NCI-H446 (cell line): Measurements from ENCODE around the gene CPNE5.

ENCODE experiments used
- DNase-seq, 2 experiments: peaks; one replicate each; lab custom pipeline; 2025; lab: John Stamatoyannopoulos, UW

Gene CPNE5

GRCh38 chr6:36857325-36857724 lies 18.1 kb upstream of the CPNE5 start:
- DNase-seq, result no peak

DNA sequence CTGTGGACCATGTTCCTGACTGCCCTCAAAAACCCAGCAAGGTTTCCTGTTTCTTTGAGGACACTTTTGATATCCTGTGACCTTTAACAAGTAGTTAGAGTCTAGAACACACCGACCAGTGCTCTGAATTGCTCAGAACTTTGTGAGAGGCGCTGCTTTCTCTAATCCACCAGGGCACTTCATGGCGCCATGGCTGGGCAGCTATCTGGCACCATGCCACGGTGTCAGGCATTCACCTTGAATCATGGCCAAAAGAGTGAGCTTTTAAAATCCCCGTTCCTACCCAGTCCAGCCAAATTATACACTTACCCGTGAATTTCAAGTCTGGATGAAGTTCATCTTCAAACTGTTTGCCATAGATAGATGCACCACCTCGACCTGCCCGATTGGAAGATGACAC lies 17.0 kb upstream of the CPNE5 start:
- no peak for DNase-seq

- DNase-seq, result no peak
Observed at GRCh38 chr6:36855750-36856149, 16.5 kb upstream of the CPNE5 start.

DNA sequence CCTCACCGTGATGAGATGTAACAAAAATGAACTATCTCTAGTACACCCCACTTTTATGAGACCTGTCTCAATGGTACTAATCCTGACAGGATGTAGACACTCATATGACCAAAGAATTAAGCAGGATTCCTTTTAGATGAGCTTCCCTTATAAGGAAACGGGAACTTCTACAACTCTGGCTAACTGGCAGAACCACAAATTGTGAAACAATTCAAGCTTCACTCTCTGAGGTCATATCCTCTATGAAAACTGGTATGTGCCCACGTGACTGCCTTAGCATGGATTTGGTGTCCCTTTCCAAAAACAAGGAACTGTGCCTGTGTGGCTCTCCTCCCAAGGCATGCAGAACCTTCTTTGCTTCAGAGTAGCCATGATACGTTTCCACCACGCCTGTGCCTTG lies 14.1 kb upstream of the CPNE5 start:
- no peak for DNase-seq

- no peak for DNase-seq
Observed at GRCh38 chr6:36852481-36853147, 13.4 kb upstream of the CPNE5 start.

DNA sequence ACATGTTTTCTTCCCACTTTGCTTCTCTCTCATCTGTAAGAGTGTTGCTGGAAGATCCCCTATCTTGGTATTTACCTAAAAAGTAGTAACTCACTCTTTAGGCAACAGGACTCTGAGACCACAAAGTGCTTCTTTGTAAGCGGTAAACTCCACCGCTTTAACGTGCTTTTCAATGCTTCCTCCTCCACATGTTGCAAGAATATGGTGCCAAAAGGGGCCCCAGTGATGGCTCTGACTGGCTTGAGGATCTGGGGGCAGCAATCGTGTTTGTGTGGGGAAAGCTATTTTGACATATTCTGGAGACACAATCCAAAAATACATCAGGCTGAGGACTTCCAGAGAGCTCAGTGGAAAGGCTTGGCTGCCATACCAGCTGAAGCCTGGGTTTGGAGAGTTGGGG lies 12.4 kb upstream of the CPNE5 start:
- no peak for DNase-seq

DNA sequence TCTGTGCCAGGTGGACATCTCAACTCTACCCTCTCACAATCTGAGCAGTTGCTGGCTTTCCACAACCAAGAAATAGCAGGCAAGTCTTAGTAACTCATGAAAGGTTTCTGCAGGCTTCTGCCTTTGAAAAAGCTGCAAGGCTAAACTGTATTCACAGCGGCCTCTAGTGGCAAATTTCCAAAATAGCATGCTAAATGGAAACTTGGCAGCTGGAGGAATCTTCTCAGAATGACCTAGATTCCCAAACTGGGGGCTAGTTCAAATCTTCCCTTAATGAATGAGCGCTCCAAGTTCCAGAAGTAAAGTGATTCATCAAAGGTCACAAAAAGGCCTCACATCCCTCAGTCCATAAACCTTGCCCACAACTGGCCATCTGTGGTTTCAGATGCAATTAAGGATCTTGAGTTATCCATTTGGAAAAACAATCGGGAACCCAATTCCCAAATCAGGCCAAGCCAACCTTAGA lies 11.9 kb upstream of the CPNE5 start:
- DNase-seq, result peak; percentile 51 to 77

- no peak for DNase-seq
Observed at GRCh38 chr6:36850021-36850420, 10.8 kb upstream of the CPNE5 start.

DNA sequence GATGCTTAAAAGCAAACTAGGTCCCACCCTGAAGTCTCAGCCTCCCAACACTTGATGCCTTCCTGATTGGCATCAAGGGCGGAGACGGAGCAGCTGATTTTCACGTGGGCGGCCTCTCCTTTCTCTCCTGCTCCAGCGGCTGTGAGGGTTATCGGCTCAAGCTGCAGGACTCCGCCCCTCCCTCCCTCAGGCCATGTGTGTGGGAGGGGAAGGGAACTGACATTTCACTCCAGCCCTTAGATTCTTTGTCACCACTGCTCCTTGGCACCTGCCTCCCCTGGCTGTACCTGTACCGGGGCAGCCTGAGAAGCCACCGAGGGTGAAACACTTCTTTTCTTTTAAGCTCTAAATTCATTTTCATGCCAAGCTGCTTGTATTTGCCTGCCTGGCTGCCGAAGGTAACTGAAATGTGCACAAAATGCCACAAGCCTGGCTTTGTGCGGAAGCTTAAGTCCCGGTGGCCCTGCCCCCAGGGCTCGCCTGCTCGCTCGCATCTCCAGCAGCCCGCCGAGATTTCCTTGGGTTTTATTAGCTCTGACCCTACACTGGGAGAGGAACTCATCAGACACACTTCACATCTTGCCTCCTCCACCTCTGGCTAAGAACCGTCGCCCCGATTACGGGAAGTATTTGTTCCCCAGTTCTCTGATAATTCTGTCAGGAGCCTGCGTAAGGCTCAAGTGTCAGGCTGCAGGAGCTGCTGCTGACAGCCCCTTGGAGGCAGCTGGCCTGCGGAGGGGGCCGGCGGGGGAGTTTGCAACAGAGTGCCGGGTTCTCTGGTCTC lies 9.6 kb upstream of the CPNE5 start:
- DNase-seq, result no peak

- DNase-seq, result no peak
Observed at GRCh38 chr6:36847991-36848390, 8.7 kb upstream of the CPNE5 start.

DNA sequence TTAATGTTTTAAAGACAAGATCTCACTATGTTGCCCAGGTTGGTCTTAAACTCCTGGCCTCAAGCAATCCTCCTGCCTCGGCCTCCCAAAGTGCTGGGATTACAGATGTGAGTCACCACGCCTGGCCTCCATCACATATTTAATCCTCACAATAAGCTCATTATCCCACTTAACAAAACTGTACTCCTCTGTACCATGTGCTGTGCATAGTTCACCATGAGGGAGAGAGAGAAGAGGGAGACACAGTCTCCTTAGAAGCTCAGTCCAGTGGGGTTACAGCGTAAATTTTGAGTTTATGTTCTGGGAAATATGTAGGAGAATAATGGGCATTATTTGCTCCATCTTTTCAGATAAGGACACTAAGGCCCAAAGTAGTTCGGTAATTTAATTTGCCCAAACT lies 7.9 kb upstream of the CPNE5 start:
- no peak for DNase-seq

- DNase-seq, result no peak
Observed at GRCh38 chr6:36845233-36845632, 6.0 kb upstream of the CPNE5 start.

- DNase-seq, result no peak
Observed at GRCh38 chr6:36844232-36845170, 5.3 kb upstream of the CPNE5 start.

DNA sequence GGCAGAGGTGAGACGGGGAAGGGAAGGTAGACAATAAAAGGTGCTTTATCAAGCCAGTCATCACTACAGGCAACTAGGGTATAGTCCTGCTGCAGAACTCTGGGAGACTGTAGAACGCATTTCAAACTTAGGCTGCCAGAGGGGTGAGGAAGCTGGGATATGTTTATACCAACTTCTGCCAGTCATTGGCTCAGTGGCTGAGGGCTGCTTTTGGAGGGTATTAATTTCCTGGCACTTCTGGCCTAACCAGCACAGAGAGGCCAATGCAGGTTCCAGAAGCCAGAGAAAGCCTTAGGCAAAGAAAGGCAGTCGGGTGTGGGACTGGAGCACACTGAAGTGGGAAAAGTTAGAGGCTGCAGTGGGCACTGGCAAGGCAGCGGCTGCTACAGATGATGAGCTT lies 3.9 kb upstream of the CPNE5 start:
- no peak for DNase-seq

DNA sequence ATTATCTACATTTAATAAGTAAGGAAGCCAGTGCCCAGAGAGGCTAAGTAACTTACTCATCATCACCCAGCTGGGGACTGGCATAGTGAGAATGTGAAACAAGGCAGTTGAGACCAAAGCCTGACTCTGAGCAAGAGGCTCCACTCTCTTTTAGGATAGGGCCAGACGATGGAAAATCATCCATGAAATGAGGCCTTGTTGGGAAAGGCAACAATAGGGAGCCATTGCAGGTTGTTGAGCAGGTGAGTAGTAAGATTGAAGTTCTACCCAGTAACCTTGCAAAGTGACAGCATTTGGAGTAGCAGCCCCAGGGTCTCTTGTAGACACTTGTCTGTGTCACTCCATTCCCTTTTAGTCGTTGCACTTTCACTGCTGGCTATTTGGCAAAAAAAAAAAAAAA lies 2.5 kb upstream of the CPNE5 start:
- no peak for DNase-seq

DNA sequence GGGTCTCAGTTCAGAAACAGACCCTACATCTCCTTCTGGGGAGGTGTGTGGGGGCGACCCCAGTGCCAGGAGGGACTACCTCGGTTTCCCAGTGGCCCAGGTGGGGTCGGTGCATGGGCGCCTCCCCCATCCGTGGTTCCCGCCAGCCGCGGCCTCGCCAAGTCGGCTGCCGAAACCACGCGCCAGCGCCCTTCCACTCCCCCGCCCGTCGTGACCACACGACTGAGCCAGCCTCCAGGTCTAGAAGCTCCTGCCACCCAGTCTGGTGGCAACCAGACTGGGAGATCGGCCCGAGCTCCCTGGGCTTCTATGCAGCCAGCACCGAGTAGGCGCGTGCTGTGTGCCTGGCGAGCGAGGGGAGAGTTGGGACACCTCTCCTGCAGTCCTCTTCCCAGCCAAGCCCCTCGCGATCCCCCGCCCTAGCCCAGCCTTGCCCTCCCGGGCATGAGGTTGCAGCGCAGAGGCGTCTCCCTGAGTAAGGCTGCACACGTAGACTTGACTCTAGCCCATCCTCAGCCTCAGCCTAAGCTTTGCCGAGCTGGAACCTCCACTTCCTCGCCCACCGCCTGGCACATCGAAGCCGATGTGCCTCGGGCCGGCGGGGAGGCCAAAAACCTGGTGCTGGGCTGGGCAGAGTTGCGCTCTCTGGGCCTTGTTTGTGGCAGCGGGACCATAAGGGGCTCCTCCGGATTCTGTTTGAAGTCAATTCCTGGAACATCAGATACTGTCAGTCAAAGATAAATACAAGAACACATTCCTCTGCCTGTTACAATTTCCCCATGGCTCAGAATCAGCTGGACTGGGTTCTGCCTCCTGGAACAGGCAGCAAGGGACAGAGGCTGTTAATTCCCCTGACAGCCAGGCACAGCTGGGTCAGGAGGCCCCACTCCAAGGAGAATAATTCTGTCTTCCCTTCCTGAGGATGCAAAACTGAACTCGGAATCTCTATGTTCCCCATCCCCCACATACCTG lies 1.5 kb upstream of the CPNE5 start:
- DNase-seq, result peak in 1 of 2 experiments; percentile 58

GRCh38 chr6:36839749-36840431 lies 646 bp upstream of the CPNE5 start:
- peak in 1 of 2 experiments; percentile 20 for DNase-seq

DNA sequence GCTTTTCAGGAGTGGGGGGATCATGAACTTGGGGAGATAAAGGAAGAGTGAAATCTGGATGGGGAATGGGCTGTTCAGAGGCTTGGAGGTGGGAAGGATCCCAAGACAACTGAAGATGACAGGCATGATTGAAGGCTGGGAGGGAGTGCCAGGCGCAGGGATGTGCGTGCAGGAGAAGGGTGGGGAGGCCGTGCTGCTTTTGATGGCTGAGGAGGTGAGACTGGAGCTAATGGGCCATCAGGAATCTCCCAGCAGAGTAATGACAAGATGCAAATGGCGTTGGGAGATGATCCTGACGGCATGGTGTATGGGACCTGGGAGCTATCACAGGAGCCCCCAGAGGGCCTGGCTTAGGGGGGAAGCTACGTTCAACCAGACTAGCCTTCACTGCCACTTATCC lies 1.6 kb downstream of the CPNE5 start:
- no peak for DNase-seq

DNA sequence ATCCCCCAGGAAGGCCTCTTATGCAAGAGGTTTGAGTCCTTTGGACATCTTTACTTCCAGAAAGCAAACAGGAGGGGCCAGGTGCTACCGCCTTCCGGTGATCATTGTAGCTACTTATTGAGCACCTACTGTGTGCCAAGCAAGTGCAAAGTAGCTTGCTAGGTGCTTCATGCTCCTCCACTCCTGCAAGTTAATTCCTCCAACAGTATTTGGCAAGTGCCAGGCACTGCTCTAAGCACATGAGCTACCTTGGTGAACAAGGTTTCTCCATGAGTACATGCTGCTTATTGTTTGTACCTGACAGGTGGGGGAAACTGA lies 2.3 kb downstream of the CPNE5 start:
- DNase-seq, result no peak

GRCh38 chr6:36836111-36837021 lies 2.9 kb downstream of the CPNE5 start:
- no peak for DNase-seq
